HepG2 (cell line): ENCODE results near the gene HIRA. TPM values are rescaled to one million over a fixed set of nuclear protein-coding genes. Genes with fewer than 3 reads are reported as not detected.

Source experiments
- BRCA1 ChIP-seq: sonication (generic); formaldehyde crosslinking; IDR thresholded peaks from 2 replicates; pipeline ENCODE4 v1.4.0; 2020; ENCODE audit warnings: missing genetic modification reagents
- FOXO1 ChIP-seq: sonication (generic); formaldehyde crosslinking; IDR thresholded peaks from 2 replicates; pipeline ENCODE4 v1.4.0; 2020; ENCODE audit warnings: missing genetic modification reagents
- KDM5A ChIP-seq: fragments of 200-600 bp; sonication (generic); IDR thresholded peaks from 2 replicates; pipeline ENCODE4 v1.7.0; 2018; ENCODE audit warnings: antibody characterized with exemption, mild to moderate bottlenecking, low read length, borderline replicate concordance
- MXI1 ChIP-seq: IDR thresholded peaks from 3 replicates; pipeline ENCODE4 v1.6.1; 2012; ENCODE audit warnings: low read depth, low read length, inconsistent platforms, borderline replicate concordance
- NCOA2 ChIP-seq: sonication (generic); formaldehyde crosslinking; IDR thresholded peaks from 2 replicates; pipeline ENCODE4 v1.8.0; 2022; ENCODE audit warnings: inconsistent platforms
- NKX3-1 ChIP-seq: sonication (generic); formaldehyde crosslinking; IDR thresholded peaks from 2 replicates; pipeline ENCODE4 v1.5.0; 2020; ENCODE audit warnings: missing genetic modification reagents
- PCBP1 ChIP-seq: fragments of 200-400 bp; formaldehyde crosslinking; IDR thresholded peaks from 2 replicates; pipeline ENCODE4 v1.6.1; 2017; ENCODE audit warnings: mild to moderate bottlenecking, low read depth, low read length, borderline replicate concordance
- PHF8 ChIP-seq: sonication (generic); formaldehyde crosslinking; IDR thresholded peaks from 2 replicates; pipeline ENCODE4 v1.5.0; 2020; ENCODE audit warnings: missing genetic modification reagents
- SPEN ChIP-seq: sonication (generic); formaldehyde crosslinking; IDR thresholded peaks from 2 replicates; pipeline ENCODE4 v1.5.1; 2020; ENCODE audit warnings: low read depth, mild to moderate bottlenecking, missing genetic modification reagents
- ZNF205 ChIP-seq: IDR thresholded peaks from 2 replicates; pipeline ENCODE4 v1.6.1; 2018; ENCODE audit warnings: missing biosample characterization, missing genetic modification reagents
- ZNF350 ChIP-seq: sonication (generic); formaldehyde crosslinking; IDR thresholded peaks from 2 replicates; pipeline ENCODE4 v1.4.0; 2020; ENCODE audit warnings: mild to moderate bottlenecking, low read depth, missing genetic modification reagents, borderline replicate concordance
- ZNF431 ChIP-seq: sonication (generic); formaldehyde crosslinking; IDR thresholded peaks from 2 replicates; pipeline ENCODE4 v1.9.0; 2022; ENCODE audit warnings: missing genetic modification reagents, low read depth, mild to moderate bottlenecking, borderline replicate concordance
- ZNF556 ChIP-seq: sonication (generic); formaldehyde crosslinking; IDR thresholded peaks from 2 replicates; pipeline ENCODE4 v1.4.0; 2020; ENCODE audit warnings: mild to moderate bottlenecking, missing genetic modification reagents, borderline replicate concordance
- ZNF562 ChIP-seq: sonication (generic); formaldehyde crosslinking; IDR thresholded peaks from 2 replicates; pipeline ENCODE4 v1.8.0; 2022; ENCODE audit warnings: missing genetic modification reagents, borderline replicate concordance
- ZNF672 ChIP-seq: sonication (generic); formaldehyde crosslinking; IDR thresholded peaks from 2 replicates; pipeline ENCODE4 v1.8.1; 2022; ENCODE audit warnings: missing genetic modification reagents
- polyA plus RNA-seq, 8 experiments: library from polyadenylated mRNA; depleted of rRNA in 3 of 8; stranded (reverse) in 7 of 8; unstranded in 1 of 8; fragments of >200 nt; fragmentation: Illumina TruSeq in 4 of 8; extraction: Trizol in 4 of 8; gene quantifications; 2 replicates each; pipeline versions ENCODE4 v1.2.1 to v1.2.3, GENCODE V29; 2011 to 2016; ENCODE audit warnings: low read depth in 4 of 8, missing spikeins in 1 of 8, mixed read lengths in 1 of 8; ENCODE audit not compliant: insufficient read depth in 1 of 8
- total RNA-seq, 5 experiments: library from RNA; depleted of rRNA; stranded (reverse); fragments of >200 nt; fragmentation: Illumina TruSeq; extraction: Trizol; gene quantifications; 2 replicates each; pipeline ENCODE4 v1.2.3, GENCODE V29; 2016; ENCODE audit warnings: low read depth in 1 of 5
- TF ChIP-seq, protein P1 (sequence below): sonication (generic); formaldehyde crosslinking; conservative IDR thresholded peaks from 2 replicates; pipeline ENCODE4 v1.8.1; 2023; ENCODE audit warnings: missing genetic modification reagents
- TF ChIP-seq, protein P2 (sequence below): sonication (generic); formaldehyde crosslinking; IDR thresholded peaks from 2 replicates; pipeline ENCODE4 v1.5.0; 2020; ENCODE audit warnings: mild to moderate bottlenecking, missing genetic modification reagents, moderate library complexity
- TF ChIP-seq, protein P3 (sequence below): sonication (generic); IDR thresholded peaks from 2 replicates; pipeline ENCODE4 v1.6.1; 2016; ENCODE audit warnings: low read depth, borderline replicate concordance
- TF ChIP-seq, protein P4 (sequence below): sonication (generic); formaldehyde crosslinking; IDR thresholded peaks from 2 replicates; pipeline ENCODE4 v1.4.0; 2020; ENCODE audit warnings: missing genetic modification reagents, low read depth, mild to moderate bottlenecking, borderline replicate concordance
- TF ChIP-seq, protein P5 (sequence below): sonication (generic); formaldehyde crosslinking; IDR thresholded peaks from 2 replicates; pipeline ENCODE4; 2020; ENCODE audit warnings: missing genetic modification reagents, mild to moderate bottlenecking, borderline replicate concordance

The HIRA gene
- total and polyA plus RNA-seq, 2 of the 13 experiments (the other 11 are each of a cell fraction or from before 2014, with no cell fraction given): 21.5 to 29.2 TPM

DNA sequence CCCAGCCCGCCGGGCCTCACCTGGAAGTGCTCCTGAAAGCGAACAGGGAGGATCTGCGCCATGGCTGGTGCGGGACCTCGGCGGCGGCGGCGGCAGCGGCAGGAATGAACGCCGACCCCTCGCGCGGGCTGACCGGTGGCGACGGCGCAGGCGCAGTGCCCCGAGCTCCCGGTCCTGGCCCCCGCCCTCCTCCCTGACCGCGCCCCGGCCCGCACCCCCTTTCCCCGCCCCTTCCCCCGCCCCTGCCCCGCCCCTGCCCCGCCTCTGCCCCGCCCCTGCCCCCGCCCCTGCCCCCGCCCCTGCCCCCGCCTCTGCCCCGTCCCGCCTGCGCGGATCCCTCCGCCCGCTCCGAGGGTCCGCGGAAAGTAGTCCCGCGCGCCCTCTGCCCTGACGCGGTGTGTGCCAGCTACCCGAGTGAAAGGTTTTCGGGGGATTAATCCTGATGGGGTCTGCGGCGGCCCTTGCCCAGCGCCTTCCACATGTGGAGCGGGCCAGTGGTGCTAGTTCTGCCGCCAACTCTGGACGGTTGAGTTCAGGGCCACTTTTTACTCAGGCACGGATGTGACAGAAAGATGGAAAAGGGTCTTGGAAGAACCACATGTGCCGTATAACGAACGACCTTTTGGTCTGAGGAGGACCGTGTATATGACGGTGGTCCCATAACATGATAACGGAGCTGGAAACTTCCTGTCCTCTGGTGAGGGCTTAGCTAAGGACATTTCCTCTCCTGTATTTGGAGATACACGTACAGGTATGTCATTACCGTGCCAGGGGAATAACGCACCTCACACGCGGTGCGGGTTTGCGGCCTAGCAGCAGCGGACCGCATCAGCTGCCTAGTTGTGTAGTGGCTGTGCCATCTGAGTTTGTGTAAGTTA, 139.7 kb downstream of the HIRA start, which contains the start of gene CLTCL1 (continued):
- TF ChIP-seq, protein P1, sequence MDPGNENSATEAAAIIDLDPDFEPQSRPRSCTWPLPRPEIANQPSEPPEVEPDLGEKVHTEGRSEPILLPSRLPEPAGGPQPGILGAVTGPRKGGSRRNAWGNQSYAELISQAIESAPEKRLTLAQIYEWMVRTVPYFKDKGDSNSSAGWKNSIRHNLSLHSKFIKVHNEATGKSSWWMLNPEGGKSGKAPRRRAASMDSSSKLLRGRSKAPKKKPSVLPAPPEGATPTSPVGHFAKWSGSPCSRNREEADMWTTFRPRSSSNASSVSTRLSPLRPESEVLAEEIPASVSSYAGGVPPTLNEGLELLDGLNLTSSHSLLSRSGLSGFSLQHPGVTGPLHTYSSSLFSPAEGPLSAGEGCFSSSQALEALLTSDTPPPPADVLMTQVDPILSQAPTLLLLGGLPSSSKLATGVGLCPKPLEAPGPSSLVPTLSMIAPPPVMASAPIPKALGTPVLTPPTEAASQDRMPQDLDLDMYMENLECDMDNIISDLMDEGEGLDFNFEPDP: 0 out of 2 replicates have a peak, but pooled peaks have one; percentile 62
- TF ChIP-seq BRCA1 (0 out of 2 replicates have a peak, but pooled peaks have one; percentile 39), NCOA2 (CRISPR knock-in tag) (no peak; the same call in 1 of the 2 replicates), ZNF562 (no peak), SPEN (CRISPR knock-in tag) (peak; percentile 70; the same call in 1 of the 2 replicates), ZNF431 (CRISPR knock-in tag) (0 out of 2 replicates have a peak, but pooled peaks have one; percentile 18), FOXO1 (CRISPR knock-in tag) (0 out of 2 replicates have a peak, but pooled peaks have one; percentile 7), ZNF205 (peak; percentile 48; the same call in 1 of the 2 replicates), MXI1 (no peak; the same call in 2 of the 3 replicates), ZNF672 (CRISPR knock-in tag) (peak; percentile 55; the same call in 1 of the 2 replicates), NKX3-1 (CRISPR knock-in tag) (0 out of 2 replicates have a peak, but pooled peaks have one; percentile 75), ZNF556 (CRISPR knock-in tag) (no peak), KDM5A (peak; percentile 42; the same call in 1 of the 2 replicates), ZNF350 (CRISPR knock-in tag) (peak; percentile 47), PCBP1 (peak; percentile 97), PHF8 (peak; percentile 83)
- TF ChIP-seq, protein P2, sequence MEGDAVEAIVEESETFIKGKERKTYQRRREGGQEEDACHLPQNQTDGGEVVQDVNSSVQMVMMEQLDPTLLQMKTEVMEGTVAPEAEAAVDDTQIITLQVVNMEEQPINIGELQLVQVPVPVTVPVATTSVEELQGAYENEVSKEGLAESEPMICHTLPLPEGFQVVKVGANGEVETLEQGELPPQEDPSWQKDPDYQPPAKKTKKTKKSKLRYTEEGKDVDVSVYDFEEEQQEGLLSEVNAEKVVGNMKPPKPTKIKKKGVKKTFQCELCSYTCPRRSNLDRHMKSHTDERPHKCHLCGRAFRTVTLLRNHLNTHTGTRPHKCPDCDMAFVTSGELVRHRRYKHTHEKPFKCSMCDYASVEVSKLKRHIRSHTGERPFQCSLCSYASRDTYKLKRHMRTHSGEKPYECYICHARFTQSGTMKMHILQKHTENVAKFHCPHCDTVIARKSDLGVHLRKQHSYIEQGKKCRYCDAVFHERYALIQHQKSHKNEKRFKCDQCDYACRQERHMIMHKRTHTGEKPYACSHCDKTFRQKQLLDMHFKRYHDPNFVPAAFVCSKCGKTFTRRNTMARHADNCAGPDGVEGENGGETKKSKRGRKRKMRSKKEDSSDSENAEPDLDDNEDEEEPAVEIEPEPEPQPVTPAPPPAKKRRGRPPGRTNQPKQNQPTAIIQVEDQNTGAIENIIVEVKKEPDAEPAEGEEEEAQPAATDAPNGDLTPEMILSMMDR (CRISPR knock-in tag): peak; percentile 7; the same call in 1 of the 2 replicates
- TF ChIP-seq, protein P3, sequence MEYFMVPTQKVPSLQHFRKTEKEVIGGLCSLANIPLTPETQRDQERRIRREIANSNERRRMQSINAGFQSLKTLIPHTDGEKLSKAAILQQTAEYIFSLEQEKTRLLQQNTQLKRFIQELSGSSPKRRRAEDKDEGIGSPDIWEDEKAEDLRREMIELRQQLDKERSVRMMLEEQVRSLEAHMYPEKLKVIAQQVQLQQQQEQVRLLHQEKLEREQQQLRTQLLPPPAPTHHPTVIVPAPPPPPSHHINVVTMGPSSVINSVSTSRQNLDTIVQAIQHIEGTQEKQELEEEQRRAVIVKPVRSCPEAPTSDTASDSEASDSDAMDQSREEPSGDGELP: 0 out of 2 replicates have a peak, but pooled peaks have one; percentile 3
- TF ChIP-seq, protein P4, sequence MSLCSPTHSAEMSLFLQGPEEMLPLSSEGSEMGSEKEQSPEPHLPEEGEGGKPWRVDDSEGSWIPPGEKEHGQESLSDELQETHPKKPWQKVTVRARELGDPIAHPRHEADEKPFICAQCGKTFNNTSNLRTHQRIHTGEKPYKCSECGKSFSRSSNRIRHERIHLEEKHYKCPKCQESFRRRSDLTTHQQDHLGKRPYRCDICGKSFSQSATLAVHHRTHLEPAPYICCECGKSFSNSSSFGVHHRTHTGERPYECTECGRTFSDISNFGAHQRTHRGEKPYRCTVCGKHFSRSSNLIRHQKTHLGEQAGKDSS (CRISPR knock-in tag): peak; percentile 17; the same call in 1 of the 2 replicates
- TF ChIP-seq, protein P5, sequence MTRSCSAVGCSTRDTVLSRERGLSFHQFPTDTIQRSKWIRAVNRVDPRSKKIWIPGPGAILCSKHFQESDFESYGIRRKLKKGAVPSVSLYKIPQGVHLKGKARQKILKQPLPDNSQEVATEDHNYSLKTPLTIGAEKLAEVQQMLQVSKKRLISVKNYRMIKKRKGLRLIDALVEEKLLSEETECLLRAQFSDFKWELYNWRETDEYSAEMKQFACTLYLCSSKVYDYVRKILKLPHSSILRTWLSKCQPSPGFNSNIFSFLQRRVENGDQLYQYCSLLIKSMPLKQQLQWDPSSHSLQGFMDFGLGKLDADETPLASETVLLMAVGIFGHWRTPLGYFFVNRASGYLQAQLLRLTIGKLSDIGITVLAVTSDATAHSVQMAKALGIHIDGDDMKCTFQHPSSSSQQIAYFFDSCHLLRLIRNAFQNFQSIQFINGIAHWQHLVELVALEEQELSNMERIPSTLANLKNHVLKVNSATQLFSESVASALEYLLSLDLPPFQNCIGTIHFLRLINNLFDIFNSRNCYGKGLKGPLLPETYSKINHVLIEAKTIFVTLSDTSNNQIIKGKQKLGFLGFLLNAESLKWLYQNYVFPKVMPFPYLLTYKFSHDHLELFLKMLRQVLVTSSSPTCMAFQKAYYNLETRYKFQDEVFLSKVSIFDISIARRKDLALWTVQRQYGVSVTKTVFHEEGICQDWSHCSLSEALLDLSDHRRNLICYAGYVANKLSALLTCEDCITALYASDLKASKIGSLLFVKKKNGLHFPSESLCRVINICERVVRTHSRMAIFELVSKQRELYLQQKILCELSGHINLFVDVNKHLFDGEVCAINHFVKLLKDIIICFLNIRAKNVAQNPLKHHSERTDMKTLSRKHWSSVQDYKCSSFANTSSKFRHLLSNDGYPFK (CRISPR knock-in tag): peak; percentile 49; the same call in 1 of the 2 replicates
